Measurements from ENCODE around the gene SNPH.

SNPH gene

GRCh38 chr20:1302685-1303541 is 36.8 kb downstream of the SNPH start:
- H3K9ac ChIP-seq (ENCODE audit: insufficient read length, low read depth) = no peak overlapping the region

GRCh38 chr20:1304710-1305515 is 38.8 kb downstream of the SNPH start:
- DNase-seq (ENCODE audit: low read depth, low spot score) = no peak
- no peak for TF ChIP-seq ZNF274 (IDR thresholded peaks at IDR 0.05; ENCODE audit: low read depth, low read length)
- no peak for TF ChIP-seq SUZ12 (IDR thresholded peaks at IDR 0.05; ENCODE audit: extremely low read depth, insufficient read depth, insufficient read length)
- TF ChIP-seq YY1 (IDR thresholded peaks at IDR 0.05; ENCODE audit: insufficient read depth, insufficient read length) = no peak
- H3K27me3 ChIP-seq (ENCODE audit: insufficient read depth, insufficient read length) = no peaks in the 10 kb centered on the region
- H3K9ac ChIP-seq (ENCODE audit: insufficient read length, low read depth) = no peak overlapping the region
- no peak overlapping the region for H3K4me3 ChIP-seq (ENCODE audit: insufficient read length, low read depth)
- no peaks in the 10 kb centered on the region for H3K4me1 ChIP-seq (ENCODE audit: insufficient read depth, insufficient read length)
- peaks cover 4% of the 10 kb centered on the region for H3K36me3 ChIP-seq (ENCODE audit: insufficient read depth, insufficient read length, low read length)
- no peaks in the 10 kb centered on the region for H3K9me3 ChIP-seq (ENCODE audit: insufficient read depth, low read length)

More at GRCh38 chr20:1302685-1303541, 36.8 kb downstream of the SNPH start:
- H3K9me3 ChIP-seq (ENCODE audit: insufficient read depth, low read length) = no peaks in the 10 kb centered on the region
- H3K4me1 ChIP-seq (ENCODE audit: insufficient read depth, insufficient read length) = no peaks in the 10 kb centered on the region
- peaks cover 4% of the 10 kb centered on the region for H3K36me3 ChIP-seq (ENCODE audit: insufficient read depth, insufficient read length, low read length)
- H3K27me3 ChIP-seq (ENCODE audit: insufficient read depth, insufficient read length) = no peaks in the 10 kb centered on the region
- no peak for DNase-seq (ENCODE audit: low read depth, low spot score)
- TF ChIP-seq YY1 (IDR thresholded peaks at IDR 0.05; ENCODE audit: insufficient read depth, insufficient read length) = no peak
- TF ChIP-seq ZNF274 (IDR thresholded peaks at IDR 0.05; ENCODE audit: low read depth, low read length) = no peak
- no peak for TF ChIP-seq SUZ12 (IDR thresholded peaks at IDR 0.05; ENCODE audit: extremely low read depth, insufficient read depth, insufficient read length)
- H3K4me3 ChIP-seq (ENCODE audit: insufficient read length, low read depth) = no peak overlapping the region

GRCh38 chr20:1305712-1306111 is 39.6 kb downstream of the SNPH start:
- Histone ChIP-seq H3K4me3 (ENCODE audit: insufficient read length, low read depth) (no peak overlapping the region), H3K27me3 (ENCODE audit: insufficient read depth, insufficient read length) (no peaks in the 10 kb centered on the region), H3K36me3 (ENCODE audit: insufficient read depth, insufficient read length, low read length) (peaks cover 4% of the 10 kb centered on the region), H3K9ac (ENCODE audit: insufficient read length, low read depth) (no peak overlapping the region), H3K9me3 (ENCODE audit: insufficient read depth, low read length) (no peaks in the 10 kb centered on the region), H3K4me1 (ENCODE audit: insufficient read depth, insufficient read length) (no peaks in the 10 kb centered on the region)
- DNase-seq (ENCODE audit: low read depth, low spot score) = no peak
- TF ChIP-seq SUZ12 (IDR thresholded peaks at IDR 0.05; ENCODE audit: extremely low read depth, insufficient read depth, insufficient read length) (no peak), YY1 (IDR thresholded peaks at IDR 0.05; ENCODE audit: insufficient read depth, insufficient read length) (no peak), ZNF274 (IDR thresholded peaks at IDR 0.05; ENCODE audit: low read depth, low read length) (no peak)

GRCh38 chr20:1306316-1307135 is 40.4 kb downstream of the SNPH start:
- Histone ChIP-seq H3K27me3 (ENCODE audit: insufficient read depth, insufficient read length) (no peaks in the 10 kb centered on the region), H3K9ac (ENCODE audit: insufficient read length, low read depth) (no peak overlapping the region), H3K4me1 (ENCODE audit: insufficient read depth, insufficient read length) (no peaks in the 10 kb centered on the region), H3K36me3 (ENCODE audit: insufficient read depth, insufficient read length, low read length) (peaks cover 4% of the 10 kb centered on the region), H3K9me3 (ENCODE audit: insufficient read depth, low read length) (no peaks in the 10 kb centered on the region), H3K4me3 (ENCODE audit: insufficient read length, low read depth) (no peak overlapping the region)
- TF ChIP-seq YY1 (IDR thresholded peaks at IDR 0.05; ENCODE audit: insufficient read depth, insufficient read length) (no peak), ZNF274 (IDR thresholded peaks at IDR 0.05; ENCODE audit: low read depth, low read length) (no peak), SUZ12 (IDR thresholded peaks at IDR 0.05; ENCODE audit: extremely low read depth, insufficient read depth, insufficient read length) (no peak)
- no peak for DNase-seq (ENCODE audit: low read depth, low spot score)

GRCh38 chr20:1307171-1307570 is 41.1 kb downstream of the SNPH start:
- Histone ChIP-seq H3K9ac (ENCODE audit: insufficient read length, low read depth) (no peak overlapping the region), H3K27me3 (ENCODE audit: insufficient read depth, insufficient read length) (no peaks in the 10 kb centered on the region), H3K9me3 (ENCODE audit: insufficient read depth, low read length) (no peaks in the 10 kb centered on the region), H3K36me3 (ENCODE audit: insufficient read depth, insufficient read length, low read length) (peaks cover 4% of the 10 kb centered on the region), H3K4me1 (ENCODE audit: insufficient read depth, insufficient read length) (no peaks in the 10 kb centered on the region), H3K4me3 (ENCODE audit: insufficient read length, low read depth) (no peak overlapping the region)
- DNase-seq (ENCODE audit: low read depth, low spot score) = no peak
- no peak for TF ChIP-seq ZNF274 (IDR thresholded peaks at IDR 0.05; ENCODE audit: low read depth, low read length)
- TF ChIP-seq YY1 (IDR thresholded peaks at IDR 0.05; ENCODE audit: insufficient read depth, insufficient read length) = no peak
- no peak for TF ChIP-seq SUZ12 (IDR thresholded peaks at IDR 0.05; ENCODE audit: extremely low read depth, insufficient read depth, insufficient read length)

- no peaks in the 10 kb centered on the region for H3K9me3 ChIP-seq (ENCODE audit: insufficient read depth, low read length)
- DNase-seq (ENCODE audit: low read depth, low spot score) = no peak
- no peak overlapping the region for H3K4me3 ChIP-seq (ENCODE audit: insufficient read length, low read depth)
- peaks cover 4% of the 10 kb centered on the region for H3K36me3 ChIP-seq (ENCODE audit: insufficient read depth, insufficient read length, low read length)
- H3K4me1 ChIP-seq (ENCODE audit: insufficient read depth, insufficient read length) = no peaks in the 10 kb centered on the region
- no peak overlapping the region for H3K9ac ChIP-seq (ENCODE audit: insufficient read length, low read depth)
- TF ChIP-seq SUZ12 (IDR thresholded peaks at IDR 0.05; ENCODE audit: extremely low read depth, insufficient read depth, insufficient read length) = no peak
- no peak for TF ChIP-seq ZNF274 (IDR thresholded peaks at IDR 0.05; ENCODE audit: low read depth, low read length)
- TF ChIP-seq YY1 (IDR thresholded peaks at IDR 0.05; ENCODE audit: insufficient read depth, insufficient read length) = no peak
- H3K27me3 ChIP-seq (ENCODE audit: insufficient read depth, insufficient read length) = no peaks in the 10 kb centered on the region
Measured at GRCh38 chr20:1307571-1307971, 41.5 kb downstream of the SNPH start.
